NCI-H1436 (cell line): Measurements from ENCODE around the gene CADM3.

Experiments
- DNase-seq: peaks from one replicate; lab custom pipeline; 2025; lab: John Stamatoyannopoulos, UW

Gene CADM3, protein sequence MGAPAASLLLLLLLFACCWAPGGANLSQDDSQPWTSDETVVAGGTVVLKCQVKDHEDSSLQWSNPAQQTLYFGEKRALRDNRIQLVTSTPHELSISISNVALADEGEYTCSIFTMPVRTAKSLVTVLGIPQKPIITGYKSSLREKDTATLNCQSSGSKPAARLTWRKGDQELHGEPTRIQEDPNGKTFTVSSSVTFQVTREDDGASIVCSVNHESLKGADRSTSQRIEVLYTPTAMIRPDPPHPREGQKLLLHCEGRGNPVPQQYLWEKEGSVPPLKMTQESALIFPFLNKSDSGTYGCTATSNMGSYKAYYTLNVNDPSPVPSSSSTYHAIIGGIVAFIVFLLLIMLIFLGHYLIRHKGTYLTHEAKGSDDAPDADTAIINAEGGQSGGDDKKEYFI

DNA sequence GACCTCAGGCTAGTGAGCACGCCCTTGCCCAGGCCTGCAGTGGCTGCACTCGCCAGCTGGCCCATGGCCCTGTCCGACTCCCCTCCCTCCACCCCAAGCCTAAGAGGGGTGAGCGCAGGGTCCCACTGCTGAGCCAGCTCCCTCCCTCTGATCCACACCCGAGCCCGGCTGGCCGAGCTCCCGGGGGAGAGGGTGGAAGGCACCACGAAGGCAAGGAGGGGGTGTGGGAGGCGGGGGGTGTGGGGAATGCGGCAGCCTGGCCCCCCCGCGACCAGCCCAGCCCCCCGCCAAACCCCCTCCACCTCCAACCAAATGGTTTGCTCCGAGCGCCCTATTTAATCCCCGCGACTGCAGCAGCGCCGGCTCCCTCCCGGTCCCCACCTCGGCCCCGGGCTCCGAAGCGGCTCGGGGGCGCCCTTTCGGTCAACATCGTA lies at the start of gene CADM3:
CADM3 (plus strand) TSS at position 362 of the 434 bp plus-strand sequence. CDS start 151 bp downstream, outside the sequence.
- no peak for DNase-seq

DNA sequence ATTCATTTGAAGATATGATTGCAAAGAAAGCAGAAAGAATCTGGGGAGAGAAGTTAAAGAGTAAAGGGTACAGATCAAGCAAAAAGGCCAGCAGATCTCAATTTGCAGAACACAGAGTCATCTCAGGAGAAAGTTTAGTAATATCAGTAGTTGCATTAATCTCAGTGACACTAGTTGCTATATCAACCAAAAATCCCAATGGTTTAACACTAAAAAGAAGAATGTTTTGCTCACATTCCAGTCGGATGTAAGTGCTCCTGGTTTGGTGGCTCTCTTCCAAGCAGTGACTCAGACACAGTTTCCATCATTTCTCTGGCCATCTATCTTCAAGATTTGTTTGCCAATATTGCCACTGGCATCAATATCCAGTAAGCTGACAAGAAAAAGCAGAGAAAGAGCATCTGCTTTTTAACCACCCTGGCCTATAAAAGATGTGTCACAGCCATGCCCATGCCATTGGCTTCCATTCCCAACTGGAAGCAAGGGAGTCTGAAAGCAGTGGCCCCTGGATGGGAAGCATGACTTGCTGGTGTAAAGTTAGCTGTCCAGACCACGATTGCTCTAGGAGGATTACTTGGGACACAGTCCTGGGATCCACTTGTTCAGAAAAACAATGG lies 49.3 kb upstream of the CADM3 start:
- no peak for DNase-seq

DNA sequence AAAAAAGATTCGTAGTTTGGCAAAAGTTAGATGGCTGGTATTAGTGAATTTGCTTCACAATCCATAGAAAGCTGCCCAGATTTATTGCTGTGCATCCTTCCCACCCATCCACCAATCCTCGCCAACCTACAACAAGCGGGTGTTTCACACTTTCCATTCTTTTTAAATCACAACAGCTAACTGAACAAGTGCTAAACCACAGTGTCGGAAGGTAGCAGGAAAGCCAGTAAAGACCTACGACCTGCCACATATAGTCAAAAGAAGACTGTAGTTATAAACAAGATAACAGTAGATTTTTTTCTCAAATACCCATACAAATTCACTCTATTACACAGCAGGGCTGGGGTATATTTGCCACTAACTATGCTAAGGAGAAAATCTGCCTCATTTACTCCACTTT lies 47.8 kb upstream of the CADM3 start:
- no peak for DNase-seq

DNA sequence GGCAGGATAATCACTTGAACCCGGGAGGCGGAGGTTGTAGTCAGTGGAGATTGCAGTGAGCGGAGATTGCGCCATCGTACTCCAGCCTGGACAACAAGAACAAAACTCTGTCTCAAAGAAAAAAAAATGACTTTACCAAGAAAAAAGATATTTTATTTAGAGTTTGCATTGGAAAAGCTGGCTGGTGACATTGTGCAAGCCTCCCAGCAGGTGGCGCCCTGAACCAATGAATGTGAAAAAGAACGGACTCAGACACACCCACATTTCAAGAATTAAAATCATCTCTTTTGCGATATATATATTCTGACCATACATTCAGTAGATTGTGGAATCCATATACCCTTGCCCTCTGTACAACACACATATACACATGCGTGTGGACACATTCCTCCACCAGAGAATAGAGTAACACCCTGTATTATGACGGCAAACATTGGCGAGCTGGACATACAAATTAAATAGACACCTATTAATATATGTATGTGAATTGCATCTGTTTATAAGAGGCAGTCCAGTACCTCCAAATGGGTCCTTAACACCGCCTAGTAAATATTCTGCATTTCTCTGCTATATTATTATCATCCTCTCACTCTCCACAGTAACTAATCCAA lies 39.0 kb upstream of the CADM3 start:
- peak; percentile 34 for DNase-seq

GRCh38 chr1:159140474-159140873 lies 30.9 kb upstream of the CADM3 start:
- DNase-seq = no peak

- peak; percentile 6 for DNase-seq
These were observed 29.6 kb upstream of the CADM3 start for GRCh38 chr1:159141584-159142390.

DNA sequence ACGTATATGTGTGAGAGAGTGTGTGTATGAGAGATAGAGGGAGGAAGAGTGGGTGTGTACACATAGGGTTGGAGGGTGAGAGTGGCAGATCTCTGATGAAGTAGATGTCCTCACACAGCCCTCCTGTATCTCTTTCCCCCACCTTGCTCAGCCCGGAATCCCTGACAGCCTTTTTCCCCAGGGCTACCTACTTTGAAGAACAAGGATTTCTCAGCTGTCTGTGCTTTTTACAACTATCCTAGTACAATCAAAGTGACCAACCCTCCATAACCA lies 29.1 kb upstream of the CADM3 start:
- no peak for DNase-seq

- DNase-seq = no peak
These were observed 28.5 kb upstream of the CADM3 start for GRCh38 chr1:159142726-159143510.

GRCh38 chr1:159144571-159144970 lies 26.8 kb upstream of the CADM3 start:
- DNase-seq = no peak

DNA sequence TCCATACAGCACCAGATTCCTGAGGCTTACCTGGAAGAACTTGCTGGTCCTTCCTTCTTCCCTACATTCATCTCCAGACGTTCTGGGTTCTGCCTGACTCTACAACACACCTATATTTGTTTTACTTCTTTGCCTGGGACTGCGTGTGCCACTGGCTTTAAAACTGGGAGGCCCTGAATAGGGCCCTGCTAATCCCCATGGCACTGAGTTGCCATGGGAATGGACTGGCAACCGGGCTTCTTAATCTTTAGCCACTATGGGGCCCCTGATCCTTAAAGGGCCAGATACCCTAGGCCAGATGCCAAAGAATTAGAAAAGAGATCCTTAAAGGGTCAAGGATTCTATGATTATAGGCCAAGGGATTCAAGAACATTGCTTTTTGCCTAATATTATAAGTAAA lies 24.4 kb upstream of the CADM3 start:
- no peak for DNase-seq

GRCh38 chr1:159152031-159152430 lies 19.4 kb upstream of the CADM3 start:
- no peak for DNase-seq

DNA sequence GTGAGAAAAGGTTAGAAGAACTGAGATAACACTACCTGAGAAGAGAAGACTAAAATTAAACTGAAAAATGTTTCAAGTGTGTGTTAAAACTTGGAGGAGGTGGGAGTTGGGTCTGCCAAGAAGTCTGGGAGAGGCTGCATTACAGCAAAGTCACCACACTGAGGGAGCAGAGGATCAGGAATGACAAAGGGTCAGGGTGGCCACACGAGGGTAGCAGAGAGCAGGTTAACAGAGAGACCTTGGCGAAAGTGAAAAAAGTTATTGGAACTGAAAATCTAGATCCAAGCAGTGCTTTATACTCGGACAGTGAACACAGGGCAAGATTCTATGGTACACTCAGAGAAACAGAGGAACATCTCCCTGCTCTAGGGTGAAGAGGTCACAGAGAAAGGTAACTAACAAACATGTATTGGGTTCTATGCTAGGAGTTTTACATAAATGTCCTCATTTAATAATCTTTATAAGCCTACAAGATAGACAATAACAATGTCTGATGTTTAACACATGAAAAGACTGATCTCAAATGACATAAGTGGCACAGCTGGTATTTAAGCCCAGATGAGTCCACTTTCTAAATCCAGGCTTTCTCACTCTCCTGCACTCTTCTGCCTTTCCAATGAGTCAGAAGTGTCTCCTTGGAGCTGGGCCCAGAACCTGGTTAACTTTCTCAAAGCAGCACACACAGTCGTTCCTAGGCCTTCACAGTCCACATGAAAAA lies 10.3 kb upstream of the CADM3 start:
- DNase-seq = peak; percentile 40

- DNase-seq = no peak
These were observed 9.7 kb upstream of the CADM3 start for GRCh38 chr1:159161719-159162026.

- DNase-seq = no peak
These were observed 8.7 kb upstream of the CADM3 start for GRCh38 chr1:159162516-159163265.

GRCh38 chr1:159163614-159164228 lies 7.7 kb upstream of the CADM3 start:
- DNase-seq = no peak

- DNase-seq = no peak
These were observed 3.4 kb upstream of the CADM3 start for GRCh38 chr1:159168043-159168442.

GRCh38 chr1:159170639-159171038 lies 776 bp upstream of the CADM3 start:
- DNase-seq = no peak

DNA sequence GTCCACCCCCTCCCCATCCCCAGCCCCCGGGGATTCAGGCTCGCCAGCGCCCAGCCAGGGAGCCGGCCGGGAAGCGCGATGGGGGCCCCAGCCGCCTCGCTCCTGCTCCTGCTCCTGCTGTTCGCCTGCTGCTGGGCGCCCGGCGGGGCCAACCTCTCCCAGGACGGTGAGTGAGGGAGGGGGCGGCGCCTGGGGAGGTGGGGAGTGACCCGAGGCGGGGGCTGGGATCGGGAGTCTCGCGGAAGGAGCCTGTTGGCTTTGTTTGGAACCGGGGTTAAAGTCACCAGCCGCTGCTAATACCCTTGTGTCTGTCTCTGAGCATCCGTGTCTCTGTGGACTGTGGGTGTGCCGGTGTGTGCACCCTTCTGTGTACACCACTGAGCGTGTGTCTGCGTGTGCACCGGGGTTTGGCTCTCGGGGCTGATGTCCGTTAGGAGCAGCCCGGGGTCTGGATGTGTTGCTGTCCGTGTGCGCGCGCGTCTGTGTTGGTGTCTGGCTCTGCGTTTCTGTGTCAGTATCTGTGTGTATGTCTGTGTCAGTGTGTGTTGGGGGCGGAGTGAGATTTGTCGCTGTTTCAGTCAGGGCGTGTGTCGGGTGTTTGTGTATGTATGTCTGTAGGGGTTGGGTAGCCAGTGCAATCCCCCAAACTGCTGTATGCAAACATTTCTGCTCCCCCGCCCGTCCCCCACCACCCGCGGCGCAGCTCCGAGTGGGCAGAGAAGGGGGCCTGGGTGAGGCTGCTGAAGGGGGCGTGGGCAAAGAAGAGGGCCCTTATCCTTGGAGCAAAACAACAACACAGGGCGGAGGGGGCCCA lies 480 bp downstream of the CADM3 start:
- no peak for DNase-seq

- DNase-seq = no peak
These were observed 1.3 kb downstream of the CADM3 start for GRCh38 chr1:159172614-159173291.
